Measurements from ENCODE around the gene SMLR1. TPM values are rescaled to one million over a fixed set of nuclear protein-coding genes. Genes with fewer than 3 reads are reported as not detected.

The SMLR1 gene
- total RNA-seq, 2 donors from 2014 or later: 0.40 to 0.42 TPM

- no peaks in the 10 kb centered on the region for H3K9me3 Mint-ChIP-seq
- Histone ChIP-seq H3K9ac (ENCODE audit: extremely low read depth, low read length, poor library complexity, severe bottlenecking) (no peak overlapping the region), H3K36me3 (ENCODE audit: control insufficient read depth, insufficient read depth, low read length) (peaks cover 47% of the 10 kb centered on the region), H3K27me3 (ENCODE audit: control insufficient read depth, insufficient read depth, low read length, poor library complexity, severe bottlenecking) (no peaks in the 10 kb centered on the region), H3K9me3 (ENCODE audit: control insufficient read depth, low read length) (no peaks in the 10 kb centered on the region), H3K4me1 (ENCODE audit: control insufficient read depth, insufficient read depth, low read length) (no peaks in the 10 kb centered on the region), H3K27ac (ENCODE audit: low read depth, low read length) (no peak overlapping the region), H3K4me3 (ENCODE audit: low read length) (no peak overlapping the region)
- peaks cover 25% of the 10 kb centered on the region for H3K36me3 Mint-ChIP-seq (ENCODE audit: low read depth)
- no peak for DNase-seq
- no peak overlapping the region for H3K4me3 Mint-ChIP-seq
- H3K4me1 Mint-ChIP-seq: peaks cover 2% of the 10 kb centered on the region
- no peak for TF ChIP-seq CTCF (conservative IDR thresholded peaks at IDR 0.05)
- H3K27me3 Mint-ChIP-seq (ENCODE audit: insufficient read depth): no peaks in the 10 kb centered on the region
- no peak overlapping the region for H3K27ac Mint-ChIP-seq
- WGBS, 2 experiments (ENCODE audit: insufficient coverage in 1 of 2, insufficient read length in 1 of 2): 94 to 95% methylated on average over 4 of the region's 4 CpGs
Measured at GRCh38 chr6:130882370-130882769, 55.2 kb downstream of the SMLR1 start.

GRCh38 chr6:130885392-130886192 is 58.4 kb downstream of the SMLR1 start:
- Histone ChIP-seq H3K4me1 (ENCODE audit: control insufficient read depth, insufficient read depth, low read length) (no peaks in the 10 kb centered on the region), H3K27ac (ENCODE audit: low read depth, low read length) (no peak overlapping the region), H3K4me3 (ENCODE audit: low read length) (no peak overlapping the region), H3K9ac (ENCODE audit: extremely low read depth, low read length, poor library complexity, severe bottlenecking) (no peak overlapping the region), H3K36me3 (ENCODE audit: control insufficient read depth, insufficient read depth, low read length) (peaks cover 46% of the 10 kb centered on the region), H3K27me3 (ENCODE audit: control insufficient read depth, insufficient read depth, low read length, poor library complexity, severe bottlenecking) (no peaks in the 10 kb centered on the region), H3K9me3 (ENCODE audit: control insufficient read depth, low read length) (no peaks in the 10 kb centered on the region)
- no peak overlapping the region for H3K4me3 Mint-ChIP-seq
- H3K27ac Mint-ChIP-seq: no peak overlapping the region
- TF ChIP-seq CTCF (conservative IDR thresholded peaks at IDR 0.05): peak; percentile 95
- H3K4me1 Mint-ChIP-seq: peaks cover 2% of the 10 kb centered on the region
- peak; percentile 91 for DNase-seq
- no peaks in the 10 kb centered on the region for H3K27me3 Mint-ChIP-seq (ENCODE audit: insufficient read depth)
- no peaks in the 10 kb centered on the region for H3K9me3 Mint-ChIP-seq
- H3K36me3 Mint-ChIP-seq (ENCODE audit: low read depth): peaks cover 27% of the 10 kb centered on the region
- WGBS, 2 experiments (ENCODE audit: insufficient coverage in 1 of 2, insufficient read length in 1 of 2): 0 to 38% methylated on average over 1 to 3 of the region's 4 CpGs

Other genes with a start within 250 kb of the SMLR1 start
- 100 to 1,000 TPM; 160 to 189 TPM for gene EPB41L2, start 235.8 kb downstream of the SMLR1 start, total RNA-seq